DND-41 (cell line): ENCODE measurements around the gene HERC4.

Source experiments
- CTCF ChIP-seq: IDR thresholded peaks from 2 replicates; pipeline ENCODE4 v1.5.1; 2012; ENCODE audit warnings: borderline replicate concordance, low read length, moderate library complexity, mild to moderate bottlenecking; ENCODE audit not compliant: poor library complexity, severe bottlenecking; ENCODE audit errors: extremely low read depth
- EZH2 ChIP-seq: IDR thresholded peaks from 3 replicates; pipeline ENCODE4 v1.6.1; 2012; ENCODE audit warnings: borderline replicate concordance, low read depth, mild to moderate bottlenecking, moderate library complexity, low read length, inconsistent platforms; ENCODE audit not compliant: severe bottlenecking

- TF ChIP-seq CTCF (no peak), EZH2 (no peak)
Measured at GRCh38 chr10:68084469-68084868, 9.4 kb upstream of the HERC4 start.
